GM18505 (cell line): ENCODE measurements around the gene STAB1.
"Not testable (repeated sequence)": the region's sequence is repeated elsewhere in the genome, so short reads cannot be mapped to it uniquely, and the experiment has no call there.

Experiments
- ATAC-seq: cut with Tn5 transposase; IDR thresholded peaks from one replicate; pipeline ENCODE4 v1.9.1; 2021; ENCODE audit not compliant: unreplicated experiment
- POLR2A ChIP-seq: IDR thresholded peaks from 4 replicates; pipeline ENCODE4 v1.6.1; 2011; ENCODE audit warnings: borderline replicate concordance; ENCODE audit not compliant: insufficient read depth, insufficient read length; ENCODE audit errors: extremely low read depth

The STAB1 gene

DNA sequence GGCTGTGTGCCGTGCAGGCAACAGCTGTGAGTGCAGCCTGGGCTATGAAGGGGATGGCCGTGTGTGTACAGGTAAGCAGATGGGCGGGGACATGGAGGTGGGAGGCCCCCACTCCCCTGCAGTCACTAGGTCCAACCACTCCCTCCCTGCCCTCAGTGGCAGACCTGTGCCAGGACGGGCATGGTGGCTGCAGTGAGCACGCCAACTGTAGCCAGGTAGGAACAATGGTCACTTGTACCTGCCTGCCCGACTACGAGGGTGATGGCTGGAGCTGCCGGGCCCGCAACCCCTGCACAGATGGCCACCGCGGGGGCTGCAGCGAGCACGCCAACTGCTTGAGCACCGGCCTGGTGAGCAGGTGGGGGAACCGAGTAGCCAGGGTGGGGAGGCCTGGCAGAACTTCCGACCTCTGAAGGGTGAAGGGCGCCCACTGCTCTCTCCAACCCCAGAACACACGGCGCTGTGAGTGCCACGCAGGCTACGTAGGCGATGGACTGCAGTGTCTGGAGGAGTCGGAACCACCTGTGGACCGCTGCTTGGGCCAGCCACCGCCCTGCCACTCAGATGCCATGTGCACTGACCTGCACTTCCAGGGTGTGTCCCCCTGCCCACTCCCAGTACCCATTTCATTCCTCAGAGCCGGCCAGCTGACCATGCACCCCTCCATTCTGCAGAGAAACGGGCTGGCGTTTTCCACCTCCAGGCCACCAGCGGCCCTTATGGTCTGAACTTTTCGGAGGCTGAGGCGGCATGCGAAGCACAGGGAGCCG lies 26.9 kb downstream of the STAB1 start:
- no peak for ATAC-seq
- no peak for TF ChIP-seq POLR2A

DNA sequence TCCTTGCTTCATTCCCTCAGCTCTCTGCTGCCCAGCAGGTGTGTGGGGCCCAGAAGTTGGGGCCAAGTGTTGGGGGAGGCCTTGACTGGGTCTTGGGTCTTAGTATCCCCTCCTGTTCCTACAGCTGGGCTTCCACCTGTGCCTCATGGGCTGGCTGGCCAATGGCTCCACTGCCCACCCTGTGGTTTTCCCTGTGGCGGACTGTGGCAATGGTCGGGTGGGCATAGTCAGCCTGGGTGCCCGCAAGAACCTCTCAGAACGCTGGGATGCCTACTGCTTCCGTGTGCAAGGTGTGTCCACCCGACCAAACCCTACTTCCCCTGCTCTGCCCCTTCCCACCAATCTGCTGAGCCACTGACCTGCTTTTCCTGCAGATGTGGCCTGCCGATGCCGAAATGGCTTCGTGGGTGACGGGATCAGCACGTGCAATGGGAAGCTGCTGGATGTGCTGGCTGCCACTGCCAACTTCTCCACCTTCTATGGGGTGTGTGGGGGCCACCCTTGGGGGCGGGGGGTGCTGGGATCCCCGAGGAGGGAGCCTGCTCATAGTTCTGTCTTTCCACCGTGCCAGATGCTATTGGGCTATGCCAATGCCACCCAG lies 27.6 kb downstream of the STAB1 start:
- no peak for TF ChIP-seq POLR2A
- no peak for ATAC-seq

DNA sequence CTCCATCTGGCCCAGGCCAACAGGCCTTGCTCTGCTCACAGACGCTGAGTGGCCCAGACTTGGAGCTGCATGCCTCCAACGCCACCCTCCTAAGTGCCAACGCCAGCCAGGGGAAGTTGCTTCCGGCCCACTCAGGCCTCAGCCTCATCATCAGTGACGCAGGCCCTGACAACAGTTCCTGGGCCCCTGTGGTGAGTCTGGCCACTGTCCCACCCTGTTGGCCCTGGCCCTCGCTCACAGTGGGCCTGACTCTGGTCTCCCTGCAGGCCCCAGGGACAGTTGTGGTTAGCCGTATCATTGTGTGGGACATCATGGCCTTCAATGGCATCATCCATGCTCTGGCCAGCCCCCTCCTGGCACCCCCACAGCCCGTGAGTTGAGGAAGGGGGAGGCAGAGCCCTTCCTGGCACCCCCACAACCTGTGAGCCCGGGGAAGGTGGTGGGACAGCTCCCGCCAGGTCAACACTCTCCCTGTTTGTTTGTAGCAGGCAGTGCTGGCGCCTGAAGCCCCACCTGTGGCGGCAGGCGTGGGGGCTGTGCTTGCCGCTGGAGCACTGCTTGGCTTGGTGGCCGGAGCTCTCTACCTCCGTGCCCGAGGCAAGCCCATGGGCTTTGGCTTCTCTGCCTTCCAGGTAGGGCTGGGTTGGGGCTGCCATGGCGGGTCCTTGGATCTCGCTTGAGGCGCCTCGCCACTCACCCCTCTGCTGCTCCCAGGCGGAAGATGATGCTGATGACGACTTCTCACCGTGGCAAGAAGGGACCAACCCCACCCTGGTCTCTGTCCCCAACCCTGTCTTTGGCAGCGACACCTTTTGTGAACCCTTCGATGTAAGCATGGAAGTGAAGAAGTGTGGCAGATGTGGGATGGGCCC lies 28.5 kb downstream of the STAB1 start:
- no peak for ATAC-seq
- no peak for TF ChIP-seq POLR2A

DNA sequence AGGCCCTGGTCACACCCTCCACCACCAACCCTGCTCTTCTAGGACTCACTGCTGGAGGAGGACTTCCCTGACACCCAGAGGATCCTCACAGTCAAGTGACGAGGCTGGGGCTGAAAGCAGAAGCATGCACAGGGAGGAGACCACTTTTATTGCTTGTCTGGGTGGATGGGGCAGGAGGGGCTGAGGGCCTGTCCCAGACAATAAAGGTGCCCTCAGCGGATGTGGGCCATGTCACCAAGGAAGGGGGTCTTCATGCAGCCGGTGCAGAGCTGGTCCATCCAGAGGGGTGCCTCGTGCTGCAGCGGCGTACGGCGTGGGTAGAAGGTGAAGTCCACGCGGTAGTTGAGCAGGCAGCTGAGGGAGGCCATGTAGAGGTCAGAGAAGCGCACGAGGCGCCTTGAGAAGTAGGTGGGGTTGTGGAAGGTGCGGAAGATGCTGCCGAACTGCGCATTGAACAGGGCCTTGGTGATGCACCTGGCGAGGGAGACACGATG lies 29.2 kb downstream of the STAB1 start:
- no peak for TF ChIP-seq POLR2A
- ATAC-seq, result no peak

DNA sequence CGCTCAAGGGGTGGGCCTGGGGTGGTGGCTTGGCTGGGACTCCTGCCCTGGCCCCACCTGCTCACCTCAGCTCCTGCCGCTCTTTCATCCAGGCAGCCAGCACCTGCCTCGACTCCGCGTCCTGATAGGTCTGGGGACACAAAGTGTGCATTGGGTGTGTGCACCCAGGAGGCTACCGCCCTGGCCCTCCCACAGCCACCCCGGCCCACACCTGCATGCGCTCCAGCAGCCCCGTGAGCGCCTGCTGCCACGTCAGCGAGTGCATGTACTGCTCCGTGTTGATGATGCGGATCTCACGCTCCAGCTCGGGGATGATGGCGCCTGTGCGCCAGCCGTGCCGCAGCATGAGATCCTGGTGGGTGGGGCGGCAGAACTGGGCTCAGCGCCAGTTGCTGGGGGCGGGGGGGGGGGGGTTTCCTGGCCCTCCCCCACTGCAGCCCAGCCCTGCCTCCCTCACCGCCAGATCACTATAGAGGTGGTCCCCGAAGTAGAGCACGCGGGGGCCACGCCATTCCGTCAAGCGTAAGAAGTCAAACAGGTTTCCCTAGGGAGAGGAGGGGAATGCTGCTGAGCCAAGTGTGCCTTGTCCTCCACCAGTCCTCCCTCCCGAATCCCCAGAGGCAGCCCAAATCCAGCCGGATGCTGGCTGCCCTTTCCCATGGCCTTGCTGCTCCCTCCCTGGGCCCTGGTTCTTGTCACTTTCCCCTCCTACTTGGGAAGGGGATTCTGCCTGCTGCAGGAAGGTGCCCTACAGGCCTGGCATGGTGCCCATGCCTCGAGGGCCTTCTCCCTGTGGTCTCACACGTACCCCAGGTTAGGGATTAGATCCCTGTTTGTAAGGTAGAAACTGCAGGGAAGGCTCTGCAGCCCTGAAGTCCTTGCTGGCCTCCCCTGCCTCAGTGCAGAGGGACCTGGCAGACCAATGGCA lies 29.9 kb downstream of the STAB1 start:
- no peak for TF ChIP-seq POLR2A

DNA sequence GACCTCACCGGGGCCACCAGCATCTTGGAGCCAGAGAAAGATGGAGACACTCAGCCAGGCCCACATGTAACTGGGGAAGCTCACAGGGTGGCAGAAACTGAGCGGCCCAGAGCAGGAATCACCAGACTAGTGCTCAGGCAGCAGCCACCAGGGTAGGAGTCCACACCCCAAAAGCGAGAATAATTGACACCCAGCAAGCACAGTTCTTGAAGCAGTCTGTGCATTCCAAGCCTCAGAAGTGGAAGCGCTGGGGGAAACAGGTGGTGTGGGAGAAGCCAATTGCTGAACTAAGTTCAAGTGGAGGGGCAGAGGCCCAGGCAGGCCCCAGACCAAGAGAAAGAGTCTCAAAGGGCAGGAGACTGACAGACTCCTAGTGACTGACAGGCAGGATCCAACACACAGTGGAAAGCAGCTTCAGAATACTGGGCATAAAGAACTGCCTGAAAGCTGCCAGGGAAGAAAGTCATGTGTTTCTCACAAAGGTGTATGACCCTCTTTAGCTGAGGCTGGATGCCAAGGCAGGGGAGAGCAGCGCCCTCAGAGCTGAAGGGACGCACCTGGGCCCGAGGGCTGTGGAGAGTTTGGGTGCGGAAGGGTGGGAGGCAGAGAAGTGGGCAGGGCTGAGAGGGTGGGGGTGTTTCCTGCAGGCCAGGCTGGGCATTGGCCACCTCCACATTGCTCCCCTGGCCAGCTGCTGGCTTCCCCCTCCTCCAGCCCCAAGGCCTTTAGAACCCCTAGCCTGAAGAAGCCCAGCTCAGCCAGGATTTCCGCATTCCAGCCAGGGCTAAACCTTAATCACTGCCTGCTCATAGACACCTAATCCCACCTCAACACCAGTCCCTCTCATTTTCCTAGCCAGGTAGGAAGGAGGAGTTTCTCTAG lies 30.8 kb downstream of the STAB1 start:
- no peak for ATAC-seq
- TF ChIP-seq POLR2A, result no peak

More for the DNA sequence above, 29.9 kb downstream of the STAB1 start:
- ATAC-seq, result no peak

DNA sequence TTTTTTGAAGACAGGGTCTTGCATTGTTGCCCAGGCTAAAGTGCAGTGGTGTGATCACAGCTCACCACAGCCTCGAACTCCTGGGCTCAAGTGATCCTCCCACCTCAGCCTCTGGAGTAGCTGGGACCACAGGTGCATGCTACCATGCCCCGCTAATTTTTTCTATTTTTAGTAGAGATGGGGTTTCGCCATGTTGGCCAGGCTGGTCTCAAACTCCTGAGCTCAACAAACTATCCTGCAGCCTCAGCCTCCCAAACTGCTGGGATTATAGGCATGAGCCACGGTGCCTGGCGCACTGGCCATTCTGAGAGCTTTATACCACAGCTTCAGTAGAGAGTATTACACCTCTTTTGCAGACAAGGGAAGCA lies 31.5 kb downstream of the STAB1 start:
- not testable (repeated sequence) for ATAC-seq

DNA sequence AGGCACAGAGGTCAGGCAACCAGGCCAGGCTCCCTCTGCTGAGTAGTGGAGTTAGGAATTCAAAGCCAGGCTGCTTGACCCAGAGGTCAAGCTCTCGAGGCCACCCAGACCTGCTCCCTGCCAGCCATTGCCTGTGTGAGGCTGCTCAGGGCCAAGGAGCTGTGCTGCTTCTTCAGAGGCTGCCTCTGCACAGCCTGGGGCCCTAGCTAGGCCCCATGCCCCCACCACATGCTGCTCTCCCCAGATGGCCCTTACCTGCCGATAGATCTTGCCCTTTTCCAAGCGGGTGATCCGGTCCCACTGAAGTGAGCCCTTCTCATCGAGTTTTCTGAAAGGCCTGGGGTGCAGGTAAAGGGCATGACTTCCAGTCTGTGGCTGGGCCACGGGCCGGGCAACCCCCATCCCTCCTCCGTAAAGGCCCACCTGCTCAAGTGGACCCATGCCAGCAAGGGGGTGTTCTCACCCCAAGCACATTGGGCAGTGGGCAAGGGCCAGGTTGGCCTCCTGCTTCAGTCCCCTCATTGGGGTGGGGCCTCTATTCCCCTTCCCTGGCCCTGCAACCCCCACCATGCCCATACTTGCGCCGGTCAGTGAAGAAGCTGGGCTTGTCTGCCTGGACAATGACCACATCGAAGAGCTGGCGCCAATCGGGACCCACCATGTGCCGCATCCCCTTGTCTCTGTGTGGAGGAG lies 32.0 kb downstream of the STAB1 start:
- no peak for ATAC-seq
- TF ChIP-seq POLR2A, result no peak

DNA sequence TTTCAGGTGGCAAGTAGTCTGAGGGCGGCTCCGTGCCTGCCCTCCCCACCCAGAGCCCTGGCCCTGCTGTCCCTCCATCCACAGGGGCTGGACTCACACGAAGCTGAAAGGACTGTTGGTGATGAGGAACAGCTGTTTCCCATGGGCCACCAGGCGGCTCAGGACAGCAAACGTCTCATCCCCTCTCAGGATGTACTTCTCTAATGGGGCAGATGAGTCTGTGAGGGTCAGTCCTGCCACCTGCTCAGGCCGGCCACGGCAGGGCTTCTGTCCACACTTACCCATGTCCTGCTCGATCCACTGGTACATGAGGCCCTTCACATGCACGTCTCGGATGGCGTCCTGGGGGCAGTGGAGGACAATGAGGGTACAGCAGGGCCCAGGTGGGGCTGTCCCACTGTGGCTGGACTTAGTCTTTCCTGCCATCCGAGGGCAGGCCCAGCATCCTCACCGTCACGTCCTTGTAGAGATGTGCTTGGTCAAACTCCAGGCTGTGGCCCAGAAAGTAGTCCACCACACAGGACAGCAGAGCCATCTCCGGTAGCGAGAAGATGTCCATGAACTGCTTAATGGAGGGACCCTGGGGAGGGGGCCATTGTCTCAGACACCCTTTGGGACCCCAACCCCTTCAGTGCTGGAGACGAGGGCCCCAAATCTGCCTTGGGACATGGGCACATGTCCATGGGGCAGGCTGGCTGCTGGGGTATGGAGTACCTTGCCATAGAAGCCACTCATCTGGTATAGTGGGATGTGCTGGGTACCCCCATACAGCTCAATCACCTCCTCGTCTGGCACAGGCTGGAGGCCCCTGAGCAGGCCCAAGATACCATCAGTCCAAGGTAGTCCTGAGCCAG lies 32.8 kb downstream of the STAB1 start:
- no peak for TF ChIP-seq POLR2A
- ATAC-seq, result no peak

DNA sequence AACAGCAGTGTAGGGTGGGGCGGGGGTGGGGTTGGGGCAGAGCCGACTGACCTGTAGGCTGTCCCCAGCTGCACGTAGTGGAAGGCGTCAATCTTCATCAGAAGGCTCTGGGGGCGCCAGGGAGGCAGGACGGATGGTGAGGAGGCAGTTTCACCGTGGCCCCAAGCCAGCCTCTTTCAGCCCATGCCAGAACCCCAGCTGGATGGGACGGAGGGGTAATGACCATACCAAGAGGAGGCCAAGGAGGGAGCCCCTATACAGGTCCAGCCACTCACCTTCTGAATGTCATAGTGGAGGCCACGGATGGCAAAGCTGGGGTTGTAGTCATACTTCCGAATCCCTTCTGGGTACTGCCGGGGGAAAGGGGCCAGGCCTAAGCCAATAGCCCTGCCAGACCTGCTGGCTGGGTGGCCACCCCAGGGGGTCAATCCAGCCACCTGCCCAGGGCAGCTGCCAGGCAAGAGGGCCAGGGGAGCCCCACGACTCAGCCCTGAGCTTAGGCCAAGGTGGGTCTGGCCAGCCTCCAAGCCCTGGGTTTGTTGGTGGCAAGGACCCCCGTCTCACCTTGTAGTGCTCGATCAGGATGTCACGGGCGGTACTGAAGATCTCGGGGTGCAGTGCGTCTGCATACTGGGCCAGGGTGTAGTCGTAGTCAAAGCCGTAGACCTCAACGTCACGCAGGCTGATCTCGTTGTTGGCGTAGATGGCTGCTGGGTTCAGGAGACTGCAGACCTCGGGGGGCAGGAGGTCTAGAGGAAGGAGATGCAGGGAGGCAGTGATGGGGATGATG lies 33.6 kb downstream of the STAB1 start:
- no peak for ATAC-seq
- no peak for TF ChIP-seq POLR2A
